AG09309 (cell line): ENCODE results near the gene BBS7.

Experiments
- DNase-seq: peaks from one replicate; pipeline ENCODE4 v3.0.0-alpha.2; 2010; ENCODE audit warnings: low read depth
- H3K4me3 ChIP-seq: 2 replicates; pipeline ENCODE4 v1.5.1; 2011; ENCODE audit warnings: mild to moderate bottlenecking, low read depth, low read length, moderate library complexity; ENCODE audit not compliant: control insufficient read depth
- CTCF ChIP-seq: IDR thresholded peaks from 2 replicates; pipeline ENCODE4 v1.5.1; 2011; ENCODE audit warnings: mild to moderate bottlenecking, low read depth, low read length, inconsistent platforms; ENCODE audit not compliant: insufficient read depth, control insufficient read depth; ENCODE audit errors: missing control alignments

Gene BBS7

GRCh38 chr4:121823505-121824170 is 46.6 kb downstream of the BBS7 start, which contains the start of gene CCNA2:
Gene CCNA2, minus strand, starts transcription at chr4:121823883. Its CDS starts 255 bp downstream, at chr4:121823628.
- peak within 1 kb of the TSS; percentile 92 for H3K4me3 ChIP-seq
- TF ChIP-seq CTCF = no peak
- peak; percentile 86 for DNase-seq

DNA sequence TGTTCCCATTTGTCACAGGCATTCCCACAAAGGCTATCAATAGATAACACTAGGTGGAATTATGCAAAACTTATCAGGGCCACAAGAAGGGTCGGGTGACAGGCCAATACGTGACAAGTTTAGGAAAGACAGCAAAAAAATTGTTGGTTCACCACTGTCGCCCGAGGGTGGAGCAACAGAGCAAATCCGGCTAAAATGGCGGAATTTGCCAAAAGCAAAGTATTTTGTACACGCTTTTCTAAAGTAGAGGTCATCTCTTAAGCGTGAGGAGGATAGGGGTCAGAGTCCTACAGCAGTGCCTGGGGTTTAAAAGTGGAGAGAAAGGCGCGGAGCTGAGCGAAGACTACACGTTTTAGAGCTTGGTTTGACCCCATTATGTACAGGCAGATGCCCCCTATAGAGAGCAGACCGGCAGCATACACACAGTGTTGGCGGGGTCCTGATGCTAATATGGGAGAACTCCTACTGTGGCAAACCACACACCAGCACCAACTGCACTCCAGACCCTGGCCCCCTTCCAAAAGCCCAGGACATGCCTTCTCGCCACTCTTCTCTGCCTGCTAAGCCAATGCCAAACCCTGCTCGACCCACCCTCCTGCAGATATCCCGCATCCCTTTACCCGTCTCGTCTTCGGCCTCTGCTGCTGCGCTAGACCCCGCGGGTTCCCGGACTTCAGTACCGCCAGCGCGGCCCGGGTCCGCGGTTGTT is 47.3 kb downstream of the BBS7 start:
- DNase-seq = no peak
- H3K4me3 ChIP-seq = peak overlapping the region; percentile 92

GRCh38 chr4:121822047-121822446 is 48.2 kb downstream of the BBS7 start:
- TF ChIP-seq CTCF = no peak
- DNase-seq = no peak
- peak overlapping the region; percentile 92 for H3K4me3 ChIP-seq

More for the DNA sequence above, 47.3 kb downstream of the BBS7 start:
- no peak for TF ChIP-seq CTCF

DNA sequence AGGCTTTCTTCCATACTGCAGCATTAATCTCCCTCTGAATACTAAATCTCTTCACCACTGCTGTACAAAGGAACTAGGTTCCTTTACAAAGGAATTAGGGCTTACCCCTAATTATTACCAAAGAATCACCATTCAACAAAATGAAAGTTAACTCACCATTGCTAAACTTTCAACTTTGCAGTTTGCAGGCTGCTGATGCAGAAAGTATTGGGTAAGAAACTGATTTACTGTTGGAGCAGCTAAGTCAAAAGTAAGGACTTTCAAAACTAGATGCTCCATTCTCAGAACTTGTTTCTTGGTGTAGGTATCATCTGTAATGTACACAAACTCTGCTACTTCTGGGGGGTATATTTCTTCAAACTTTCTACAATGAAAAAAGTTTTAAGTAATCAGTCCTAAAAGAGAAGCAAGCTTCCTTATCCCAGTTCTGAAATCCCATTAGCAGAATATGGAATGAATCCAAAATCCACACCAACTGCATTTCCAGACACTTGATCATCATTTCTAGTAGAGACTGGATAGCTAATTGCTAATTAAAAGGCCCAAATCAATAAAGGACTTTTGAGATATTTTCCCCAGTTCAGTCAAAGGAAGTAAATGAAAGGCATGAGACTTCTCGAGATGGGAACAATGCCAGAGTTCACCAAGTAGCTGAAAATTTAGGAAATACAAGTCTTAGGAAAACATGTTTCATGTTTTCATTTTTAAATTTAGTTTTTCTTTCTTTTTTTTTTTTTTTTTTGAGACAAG is 50.9 kb downstream of the BBS7 start:
- DNase-seq = no peak
- no peak overlapping the region for H3K4me3 ChIP-seq
- no peak for TF ChIP-seq CTCF

DNA sequence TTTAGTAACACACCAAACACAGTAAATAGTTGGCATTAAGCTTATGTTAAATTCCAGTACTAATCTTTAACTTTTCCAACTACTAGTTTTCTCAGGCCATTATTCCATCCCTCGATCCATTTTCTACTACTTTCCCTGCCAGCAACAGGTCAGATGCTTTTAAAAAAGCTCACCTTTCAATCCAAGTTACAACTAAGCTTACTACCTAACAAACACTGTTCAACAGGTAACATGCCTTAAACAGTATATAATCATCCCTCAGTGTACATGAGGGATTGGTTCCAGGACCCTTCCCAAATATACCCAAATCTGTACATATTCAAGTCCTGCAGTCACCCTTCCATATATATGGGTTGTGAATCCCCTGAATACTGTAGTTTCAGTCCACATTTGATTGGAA is 52.1 kb downstream of the BBS7 start:
- DNase-seq = no peak
- TF ChIP-seq CTCF = no peak
- no peak overlapping the region for H3K4me3 ChIP-seq

GRCh38 chr4:121817701-121818100 is 52.6 kb downstream of the BBS7 start:
- no peak for DNase-seq
- H3K4me3 ChIP-seq = no peak overlapping the region
- no peak for TF ChIP-seq CTCF
